Measurements from ENCODE around the gene SLC66A2. TPM values are rescaled to one million over a fixed set of nuclear protein-coding genes. Genes with fewer than 3 reads are reported as not detected.

Gene SLC66A2
- total and polyA plus RNA-seq, 2 of the 13 experiments (the other 11 are each of a cell fraction or from before 2014, with no cell fraction given): 33.5 to 41.9 TPM

DNA sequence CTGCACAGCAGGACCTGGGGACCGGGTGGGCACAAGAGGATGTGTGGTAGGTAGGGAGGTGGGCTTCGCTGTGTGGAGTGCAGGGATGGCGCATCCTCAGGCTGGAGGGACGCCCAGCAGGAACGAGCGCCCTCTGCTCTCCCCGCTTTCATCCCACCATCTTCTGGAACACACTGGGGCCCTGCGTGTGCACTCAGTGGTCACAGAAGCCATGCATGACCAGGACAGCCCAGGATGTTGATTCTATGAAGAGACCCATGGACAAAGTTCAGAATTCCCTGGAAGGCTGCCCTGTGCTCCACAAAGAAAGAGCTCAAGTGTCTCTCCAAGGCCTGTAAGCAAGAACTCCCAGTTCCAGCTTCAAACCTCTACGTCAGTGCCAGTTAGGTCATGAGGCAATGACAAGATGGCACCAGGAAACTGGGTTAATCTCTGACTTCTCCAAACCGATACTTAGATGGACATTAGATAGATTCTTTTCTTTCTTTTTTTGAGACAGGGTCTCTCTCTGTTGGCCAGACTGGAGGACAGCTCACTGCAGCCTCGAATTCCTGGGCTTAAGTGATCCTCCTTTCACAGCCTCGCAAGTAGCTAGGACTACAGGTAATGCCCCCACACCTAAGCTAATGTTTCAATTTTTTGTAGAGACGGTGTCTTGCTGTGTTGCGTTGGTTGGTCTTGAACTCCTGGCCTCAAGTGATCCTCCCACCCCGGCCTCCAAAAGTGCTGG, 3.4 kb downstream of the SLC66A2 start (continued):
- TF ChIP-seq, protein P1, sequence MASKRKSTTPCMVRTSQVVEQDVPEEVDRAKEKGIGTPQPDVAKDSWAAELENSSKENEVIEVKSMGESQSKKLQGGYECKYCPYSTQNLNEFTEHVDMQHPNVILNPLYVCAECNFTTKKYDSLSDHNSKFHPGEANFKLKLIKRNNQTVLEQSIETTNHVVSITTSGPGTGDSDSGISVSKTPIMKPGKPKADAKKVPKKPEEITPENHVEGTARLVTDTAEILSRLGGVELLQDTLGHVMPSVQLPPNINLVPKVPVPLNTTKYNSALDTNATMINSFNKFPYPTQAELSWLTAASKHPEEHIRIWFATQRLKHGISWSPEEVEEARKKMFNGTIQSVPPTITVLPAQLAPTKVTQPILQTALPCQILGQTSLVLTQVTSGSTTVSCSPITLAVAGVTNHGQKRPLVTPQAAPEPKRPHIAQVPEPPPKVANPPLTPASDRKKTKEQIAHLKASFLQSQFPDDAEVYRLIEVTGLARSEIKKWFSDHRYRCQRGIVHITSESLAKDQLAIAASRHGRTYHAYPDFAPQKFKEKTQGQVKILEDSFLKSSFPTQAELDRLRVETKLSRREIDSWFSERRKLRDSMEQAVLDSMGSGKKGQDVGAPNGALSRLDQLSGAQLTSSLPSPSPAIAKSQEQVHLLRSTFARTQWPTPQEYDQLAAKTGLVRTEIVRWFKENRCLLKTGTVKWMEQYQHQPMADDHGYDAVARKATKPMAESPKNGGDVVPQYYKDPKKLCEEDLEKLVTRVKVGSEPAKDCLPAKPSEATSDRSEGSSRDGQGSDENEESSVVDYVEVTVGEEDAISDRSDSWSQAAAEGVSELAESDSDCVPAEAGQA (IDR thresholded peaks at IDR 0.05; ENCODE audit: low read depth): peak; percentile 63
- TF ChIP-seq, protein P1 (CRISPR knock-in tag; IDR thresholded peaks at IDR 0.05; ENCODE audit: borderline replicate concordance): no peak
- TF ChIP-seq NONO (IDR thresholded peaks at IDR 0.05) (no peak), NONO (CRISPR knock-in tag; conservative IDR thresholded peaks at IDR 0.05) (0 out of 2 replicates have a peak, but pooled peaks have one; percentile 37), KDM3A (CRISPR knock-in tag; IDR thresholded peaks at IDR 0.05; ENCODE audit: low read depth) (0 out of 2 replicates have a peak, but pooled peaks have one; percentile 42), KAT8 (CRISPR knock-in tag; IDR thresholded peaks at IDR 0.05) (peak; percentile 19; the same call in 1 of the 2 replicates), XRCC5 (optimal IDR thresholded peaks at IDR 0.05; ENCODE audit: low read length) (peak; percentile 23), ZBTB7A (CRISPR knock-in tag; IDR thresholded peaks at IDR 0.05) (peak; percentile 76; the same call in 1 of the 2 replicates), ZNF709 (CRISPR knock-in tag; IDR thresholded peaks at IDR 0.05) (no peak), NR2C2 (CRISPR knock-in tag; IDR thresholded peaks at IDR 0.05; ENCODE audit: borderline replicate concordance) (peak; percentile 44; the same call in 1 of the 2 replicates), SIN3A (IDR thresholded peaks at IDR 0.05; ENCODE audit: borderline replicate concordance, low read depth, low read length) (peak; percentile 39; the same call in 1 of the 2 replicates), GATAD2A (CRISPR knock-in tag; IDR thresholded peaks at IDR 0.05) (peak; percentile 86), MXI1 (IDR thresholded peaks at IDR 0.05; ENCODE audit: borderline replicate concordance, low read depth, low read length) (peak; percentile 32; the same call in 1 of the 3 replicates), SOX5 (CRISPR knock-in tag; IDR thresholded peaks at IDR 0.05; ENCODE audit: borderline replicate concordance) (peak; percentile 37; the same call in 1 of the 2 replicates), CREM (IDR thresholded peaks at IDR 0.05) (0 out of 2 replicates have a peak, but pooled peaks have one; percentile 20), CREM (CRISPR knock-in tag; IDR thresholded peaks at IDR 0.05) (no peak), KDM5B (CRISPR knock-in tag; IDR thresholded peaks at IDR 0.05; ENCODE audit: borderline replicate concordance) (0 out of 2 replicates have a peak, but pooled peaks have one; percentile 32), PITX1 (CRISPR knock-in tag; IDR thresholded peaks at IDR 0.05) (peak; percentile 35; the same call in 1 of the 2 replicates)
- TF ChIP-seq, protein P2, sequence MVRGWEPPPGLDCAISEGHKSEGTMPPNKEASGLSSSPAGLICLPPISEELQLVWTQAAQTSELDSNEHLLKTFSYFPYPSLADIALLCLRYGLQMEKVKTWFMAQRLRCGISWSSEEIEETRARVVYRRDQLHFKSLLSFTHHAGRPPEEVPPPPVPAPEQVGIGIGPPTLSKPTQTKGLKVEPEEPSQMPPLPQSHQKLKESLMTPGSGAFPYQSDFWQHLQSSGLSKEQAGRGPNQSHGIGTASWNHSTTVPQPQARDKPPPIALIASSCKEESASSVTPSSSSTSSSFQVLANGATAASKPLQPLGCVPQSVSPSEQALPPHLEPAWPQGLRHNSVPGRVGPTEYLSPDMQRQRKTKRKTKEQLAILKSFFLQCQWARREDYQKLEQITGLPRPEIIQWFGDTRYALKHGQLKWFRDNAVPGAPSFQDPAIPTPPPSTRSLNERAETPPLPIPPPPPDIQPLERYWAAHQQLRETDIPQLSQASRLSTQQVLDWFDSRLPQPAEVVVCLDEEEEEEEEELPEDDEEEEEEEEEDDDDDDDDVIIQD (CRISPR knock-in tag; IDR thresholded peaks at IDR 0.05; ENCODE audit: low read depth): peak; percentile 50; the same call in 1 of the 2 replicates
- TF ChIP-seq, protein P3, sequence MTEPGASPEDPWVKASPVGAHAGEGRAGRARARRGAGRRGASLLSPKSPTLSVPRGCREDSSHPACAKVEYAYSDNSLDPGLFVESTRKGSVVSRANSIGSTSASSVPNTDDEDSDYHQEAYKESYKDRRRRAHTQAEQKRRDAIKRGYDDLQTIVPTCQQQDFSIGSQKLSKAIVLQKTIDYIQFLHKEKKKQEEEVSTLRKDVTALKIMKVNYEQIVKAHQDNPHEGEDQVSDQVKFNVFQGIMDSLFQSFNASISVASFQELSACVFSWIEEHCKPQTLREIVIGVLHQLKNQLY (CRISPR knock-in tag; IDR thresholded peaks at IDR 0.05): peak; percentile 96
- TF ChIP-seq, protein P4, sequence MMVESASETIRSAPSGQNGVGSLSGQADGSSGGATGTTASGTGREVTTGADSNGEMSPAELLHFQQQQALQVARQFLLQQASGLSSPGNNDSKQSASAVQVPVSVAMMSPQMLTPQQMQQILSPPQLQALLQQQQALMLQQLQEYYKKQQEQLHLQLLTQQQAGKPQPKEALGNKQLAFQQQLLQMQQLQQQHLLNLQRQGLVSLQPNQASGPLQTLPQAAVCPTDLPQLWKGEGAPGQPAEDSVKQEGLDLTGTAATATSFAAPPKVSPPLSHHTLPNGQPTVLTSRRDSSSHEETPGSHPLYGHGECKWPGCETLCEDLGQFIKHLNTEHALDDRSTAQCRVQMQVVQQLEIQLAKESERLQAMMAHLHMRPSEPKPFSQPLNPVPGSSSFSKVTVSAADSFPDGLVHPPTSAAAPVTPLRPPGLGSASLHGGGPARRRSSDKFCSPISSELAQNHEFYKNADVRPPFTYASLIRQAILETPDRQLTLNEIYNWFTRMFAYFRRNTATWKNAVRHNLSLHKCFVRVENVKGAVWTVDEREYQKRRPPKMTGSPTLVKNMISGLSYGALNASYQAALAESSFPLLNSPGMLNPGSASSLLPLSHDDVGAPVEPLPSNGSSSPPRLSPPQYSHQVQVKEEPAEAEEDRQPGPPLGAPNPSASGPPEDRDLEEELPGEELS (CRISPR knock-in tag; IDR thresholded peaks at IDR 0.05): 0 out of 2 replicates have a peak, but pooled peaks have one; percentile 31
